ENCODE data around the gene ROR1. TPM values are rescaled to one million over a fixed set of nuclear protein-coding genes. Genes with fewer than 3 reads are reported as not detected.
A peak's percentile ranks its signal among the peaks of the same experiment; 100 is the strongest.

Gene ROR1
- total and polyA plus RNA-seq, 8 donors: 25.5 to 95.8 (median 83.0) TPM

GRCh38 chr1:63873751-63874150 lies 99.9 kb downstream of the ROR1 start:
- H3K36me3 ChIP-seq: no peaks in the 10 kb centered on the region
- TF ChIP-seq CTCF (IDR thresholded peaks at IDR 0.05): no peak
- H3K4me1 ChIP-seq: peaks cover 3 to 9% of the 10 kb centered on the region in 2 donors
- intact Hi-C loops (cut with DNase I): no loop called here
- no peak for DNase-seq
- no peaks in the 10 kb centered on the region for H3K27me3 ChIP-seq
- H3K9me3 ChIP-seq: no peaks in the 10 kb centered on the region
- peak overlapping the region in 1 of 2 donors; percentile 21 for H3K27ac ChIP-seq
- no peak overlapping the region for H3K4me3 ChIP-seq
- no peak for ATAC-seq

GRCh38 chr1:63874278-63874880 lies 100.6 kb downstream of the ROR1 start:
- intact Hi-C loops (cut with DNase I): no loop called here
- TF ChIP-seq CTCF (IDR thresholded peaks at IDR 0.05): no peak
- H3K4me3 ChIP-seq: no peak overlapping the region
- ATAC-seq (peak; percentile 40), DNase-seq (no peak)
- peaks cover 3 to 9% of the 10 kb centered on the region in 2 donors for H3K4me1 ChIP-seq
- H3K36me3 ChIP-seq: no peaks in the 10 kb centered on the region
- no peaks in the 10 kb centered on the region for H3K9me3 ChIP-seq
- H3K27me3 ChIP-seq: no peaks in the 10 kb centered on the region
- peak overlapping the region; percentile 21 to 23 for H3K27ac ChIP-seq

GRCh38 chr1:63875636-63876035 lies 101.8 kb downstream of the ROR1 start:
- Histone ChIP-seq H3K36me3 (no peaks in the 10 kb centered on the region), H3K4me1 (peaks cover 3 to 9% of the 10 kb centered on the region in 2 donors), H3K9me3 (no peaks in the 10 kb centered on the region), H3K27me3 (no peaks in the 10 kb centered on the region), H3K27ac (no peak overlapping the region), H3K4me3 (no peak overlapping the region)
- intact Hi-C loops (cut with DNase I): no loop called here
- no peak for TF ChIP-seq CTCF (IDR thresholded peaks at IDR 0.05)
- DNase-seq (no peak), ATAC-seq (no peak)

GRCh38 chr1:63877021-63877767 lies 103.4 kb downstream of the ROR1 start:
- H3K27ac ChIP-seq: no peak overlapping the region
- no peaks in the 10 kb centered on the region for H3K27me3 ChIP-seq
- no peaks in the 10 kb centered on the region for H3K9me3 ChIP-seq
- H3K4me1 ChIP-seq: peaks cover 3 to 9% of the 10 kb centered on the region in 2 donors
- intact Hi-C loops (cut with DNase I): no loop called here
- H3K36me3 ChIP-seq: no peaks in the 10 kb centered on the region
- TF ChIP-seq CTCF (IDR thresholded peaks at IDR 0.05): no peak
- H3K4me3 ChIP-seq: no peak overlapping the region
- DNase-seq: no peak
- ATAC-seq: no peak

GRCh38 chr1:63877816-63878215 lies 104.0 kb downstream of the ROR1 start:
- Histone ChIP-seq H3K36me3 (no peaks in the 10 kb centered on the region), H3K9me3 (no peaks in the 10 kb centered on the region), H3K27ac (peak overlapping the region in 1 of 2 donors; percentile 13), H3K27me3 (no peaks in the 10 kb centered on the region), H3K4me1 (peaks cover 3 to 9% of the 10 kb centered on the region in 2 donors), H3K4me3 (no peak overlapping the region)
- intact Hi-C loops (cut with DNase I): no loop called here
- ATAC-seq (peak; percentile 91), DNase-seq (peak in 2 of 4 donors; percentile 32 to 35)
- no peak for TF ChIP-seq CTCF (IDR thresholded peaks at IDR 0.05)
